Upper lobe of left lung (tissue), 6 donors: ENCODE data around the gene TNFSF13. TPM values are rescaled to one million over a fixed set of nuclear protein-coding genes. Genes with fewer than 3 reads are reported as not detected.

ENCODE experiments used
- ATAC-seq, 2 donors: fragments of 200-7000 bp; cut with Tn5 transposase; one replicate each; pipeline ENCODE4 v1.9.1; 2022; ENCODE audit warnings: mild to moderate bottlenecking in 2 of 2, moderate library complexity in 2 of 2; ENCODE audit not compliant: low FRiP score in 2 of 2
- DNase-seq, 2 donors: peaks; one replicate each; pipeline ENCODE4 v3.0.0-alpha.2; 2019 to 2020
- H3K27ac ChIP-seq, 4 donors: fragments of 200-600 bp; sonication (generic); one replicate each; pipeline ENCODE4 v1.5.1; 2016 to 2019
- H3K27me3 ChIP-seq, 4 donors: fragments of 200-600 bp; sonication (generic); one replicate each; pipeline ENCODE4 v1.5.1; 2017 to 2019
- H3K36me3 ChIP-seq, 4 donors: fragments of 200-600 bp; sonication (generic); one replicate each; pipeline ENCODE4 v1.5.1; 2016 to 2019
- H3K4me1 ChIP-seq, 4 donors: fragments of 200-600 bp; sonication (generic); one replicate each; pipeline ENCODE4 v1.5.1; 2018 to 2019
- H3K4me3 ChIP-seq, 4 donors: fragments of 200-600 bp; sonication (generic); one replicate each; pipeline ENCODE4 v1.5.1; 2017 to 2019; ENCODE audit warnings: mild to moderate bottlenecking in 2 of 4, moderate library complexity in 1 of 4
- H3K9me3 ChIP-seq, 4 donors: fragments of 200-600 bp; sonication (generic); one replicate each; pipeline ENCODE4 v1.5.1; 2018 to 2019
- EP300 ChIP-seq, 4 donors: sonication (generic); formaldehyde crosslinking; IDR thresholded peaks; one replicate each; pipeline ENCODE4 v1.5.1; 2017; ENCODE audit warnings: antibody characterized with exemption in 4 of 4, control low read depth in 2 of 4
- POLR2A ChIP-seq, 4 donors: fragments of 450-650 bp; IDR thresholded peaks; one replicate each; pipeline ENCODE4 v1.5.1; 2016 to 2017; ENCODE audit warnings: antibody characterized with exemption in 4 of 4, mild to moderate bottlenecking in 2 of 4
- POLR2AphosphoS5 ChIP-seq, 2 donors: sonication (generic); formaldehyde crosslinking; IDR thresholded peaks; one replicate each; pipeline ENCODE4 v1.5.1; 2017; ENCODE audit warnings: antibody characterized with exemption in 2 of 2
- WGBS, 2 donors: methylation state at CpG; one replicate each; pipeline ENCODE4 v1.1.5; 2017 to 2018; 5-methylcytosine and 5-hydroxymethylcytosine counted together
- total RNA-seq, 6 donors: library from RNA; depleted of rRNA in 4 of 6; stranded (reverse); fragments of >200 nt in 4 of 6; gene quantifications; one replicate each; pipeline versions ENCODE4 v1.1.0 to v1.2.1, GENCODE V29; 2016 to 2021
- TF ChIP-seq, protein P1 (sequence below), 6 experiments: fragments of 450-650 bp in 4 of 6; fragments of 200-600 bp in 2 of 6; sonication (generic) in 2 of 6; IDR thresholded peaks; one replicate each; pipeline ENCODE4 v1.5.1; 2016 to 2019; ENCODE audit warnings: antibody characterized with exemption in 6 of 6
- donor health status: DM: no; HTN: no; CAD: no; lungs with moderate emphysema.
- donor health status: DM: no; HTN: yes; CAD: no; lungs with severe emphysema.

The TNFSF13 gene
- total RNA-seq, 6 donors from 2014 or later = 74.2 to 226 (median 129) TPM

GRCh38 chr17:7549401-7550055, 9.0 kb upstream of the TNFSF13 start:
- WGBS, 2 donors = 21 to 36% methylated on average over 14 to 20 of the region's 20 CpGs
- TF ChIP-seq, protein P1, sequence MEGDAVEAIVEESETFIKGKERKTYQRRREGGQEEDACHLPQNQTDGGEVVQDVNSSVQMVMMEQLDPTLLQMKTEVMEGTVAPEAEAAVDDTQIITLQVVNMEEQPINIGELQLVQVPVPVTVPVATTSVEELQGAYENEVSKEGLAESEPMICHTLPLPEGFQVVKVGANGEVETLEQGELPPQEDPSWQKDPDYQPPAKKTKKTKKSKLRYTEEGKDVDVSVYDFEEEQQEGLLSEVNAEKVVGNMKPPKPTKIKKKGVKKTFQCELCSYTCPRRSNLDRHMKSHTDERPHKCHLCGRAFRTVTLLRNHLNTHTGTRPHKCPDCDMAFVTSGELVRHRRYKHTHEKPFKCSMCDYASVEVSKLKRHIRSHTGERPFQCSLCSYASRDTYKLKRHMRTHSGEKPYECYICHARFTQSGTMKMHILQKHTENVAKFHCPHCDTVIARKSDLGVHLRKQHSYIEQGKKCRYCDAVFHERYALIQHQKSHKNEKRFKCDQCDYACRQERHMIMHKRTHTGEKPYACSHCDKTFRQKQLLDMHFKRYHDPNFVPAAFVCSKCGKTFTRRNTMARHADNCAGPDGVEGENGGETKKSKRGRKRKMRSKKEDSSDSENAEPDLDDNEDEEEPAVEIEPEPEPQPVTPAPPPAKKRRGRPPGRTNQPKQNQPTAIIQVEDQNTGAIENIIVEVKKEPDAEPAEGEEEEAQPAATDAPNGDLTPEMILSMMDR (IDR thresholded peaks at IDR 0.05) = peak in 1 of 6 experiments; percentile 22
- TF ChIP-seq EP300 (IDR thresholded peaks at IDR 0.05) (no peak), POLR2AphosphoS5 (IDR thresholded peaks at IDR 0.05) (no peak)
- no peaks in the 10 kb centered on the region for H3K9me3 ChIP-seq
- peak overlapping the region; percentile 59 to 76 (median 66) for H3K4me3 ChIP-seq
- H3K27me3 ChIP-seq = no peaks in the 10 kb centered on the region
- H3K4me1 ChIP-seq = peaks cover 18 to 34% (median 18%) of the 10 kb centered on the region in 4 donors
- ATAC-seq (peak; percentile 48 to 62), DNase-seq (peak in 1 of 2 donors; percentile 45)
- H3K36me3 ChIP-seq = peaks cover 0 to 4% (median 0%) of the 10 kb centered on the region in 4 donors
- peak overlapping the region; percentile 84 to 96 (median 88) for H3K27ac ChIP-seq

DNA sequence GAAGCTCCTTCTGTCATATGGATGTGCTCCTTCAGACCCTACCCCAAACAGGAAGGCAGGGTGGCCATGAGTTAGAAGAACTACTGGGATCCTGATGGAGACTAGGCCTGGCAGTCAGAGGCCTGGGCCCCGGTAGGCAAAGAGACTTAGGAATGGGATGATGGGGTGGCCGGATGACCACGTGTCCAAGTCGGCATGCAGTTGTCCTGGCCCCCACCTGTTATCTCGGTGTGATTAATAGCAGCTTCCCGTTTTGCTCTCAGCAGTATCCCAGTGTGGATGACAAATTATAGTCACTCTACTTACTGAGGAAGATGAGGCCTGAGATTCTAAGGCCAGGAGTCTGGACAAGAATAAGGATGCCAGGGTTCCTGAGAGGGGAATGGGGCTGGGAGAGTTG, 8.2 kb upstream of the TNFSF13 start:
- no peak for ATAC-seq
- no peak overlapping the region for H3K4me3 ChIP-seq
- H3K27ac ChIP-seq = peak overlapping the region in 3 of 4 donors; percentile 84 to 96 (median 93)
- DNase-seq = no peak
- 74 to 75% methylated on average over 5 to 6 of the region's 6 CpGs for WGBS, 2 donors
- no peaks in the 10 kb centered on the region for H3K27me3 ChIP-seq
- peaks cover 18 to 34% (median 18%) of the 10 kb centered on the region in 4 donors for H3K4me1 ChIP-seq
- peaks cover 0 to 4% (median 0%) of the 10 kb centered on the region in 4 donors for H3K36me3 ChIP-seq
- no peaks in the 10 kb centered on the region for H3K9me3 ChIP-seq
- TF ChIP-seq POLR2A (IDR thresholded peaks at IDR 0.05) (no peak), EP300 (IDR thresholded peaks at IDR 0.05) (no peak), POLR2AphosphoS5 (IDR thresholded peaks at IDR 0.05) (no peak)
- TF ChIP-seq, protein P1 (IDR thresholded peaks at IDR 0.05) = no peak

GRCh38 chr17:7551396-7551795, 7.2 kb upstream of the TNFSF13 start:
- H3K4me1 ChIP-seq = peaks cover 18 to 34% (median 19%) of the 10 kb centered on the region in 4 donors
- H3K36me3 ChIP-seq = peaks cover 0 to 4% (median 0%) of the 10 kb centered on the region in 4 donors
- DNase-seq (no peak), ATAC-seq (no peak)
- no peaks in the 10 kb centered on the region for H3K9me3 ChIP-seq
- TF ChIP-seq, protein P1 (IDR thresholded peaks at IDR 0.05) = no peak
- TF ChIP-seq POLR2A (IDR thresholded peaks at IDR 0.05) (no peak), EP300 (IDR thresholded peaks at IDR 0.05) (no peak), POLR2AphosphoS5 (IDR thresholded peaks at IDR 0.05) (no peak)
- 84 to 93% methylated on average over 4 of the region's 4 CpGs for WGBS, 2 donors
- no peaks in the 10 kb centered on the region for H3K27me3 ChIP-seq
- H3K27ac ChIP-seq = peak overlapping the region in 3 of 4 donors; percentile 63 to 96 (median 69)
- H3K4me3 ChIP-seq = no peak overlapping the region

- H3K9me3 ChIP-seq = no peaks in the 10 kb centered on the region
- ATAC-seq (peak in 1 of 2 donors; percentile 56), DNase-seq (peak in 1 of 2 donors; percentile 40)
- peaks cover 26 to 45% (median 31%) of the 10 kb centered on the region in 4 donors for H3K4me1 ChIP-seq
- peak in 1 of 2 donors; percentile 28 for TF ChIP-seq POLR2AphosphoS5 (IDR thresholded peaks at IDR 0.05)
- TF ChIP-seq POLR2A (IDR thresholded peaks at IDR 0.05) = peak in 1 of 4 donors; percentile 59
- no peak for TF ChIP-seq EP300 (IDR thresholded peaks at IDR 0.05)
- H3K27ac ChIP-seq = peak overlapping the region in 3 of 4 donors; percentile 63 to 73 (median 69)
- H3K36me3 ChIP-seq = peaks cover 0 to 4% (median 0%) of the 10 kb centered on the region in 4 donors
- no peak overlapping the region for H3K4me3 ChIP-seq
- WGBS, 2 donors = 55 to 70% methylated on average over 6 of the region's 6 CpGs
- H3K27me3 ChIP-seq = no peaks in the 10 kb centered on the region
Observed at GRCh38 chr17:7552621-7553051, 5.9 kb upstream of the TNFSF13 start.

- Histone ChIP-seq H3K27me3 (no peaks in the 10 kb centered on the region), H3K9me3 (no peaks in the 10 kb centered on the region), H3K4me1 (peaks cover 26 to 46% (median 33%) of the 10 kb centered on the region in 4 donors), H3K36me3 (peaks cover 0 to 4% (median 0%) of the 10 kb centered on the region in 4 donors), H3K4me3 (no peak overlapping the region), H3K27ac (peak overlapping the region; percentile 41 to 70 (median 61))
- no peak for ATAC-seq
- 88 to 95% methylated on average over 1 of the region's 1 CpG for WGBS, 2 donors
- TF ChIP-seq, protein P1 (IDR thresholded peaks at IDR 0.05) = no peak
- TF ChIP-seq POLR2A (IDR thresholded peaks at IDR 0.05) (no peak), EP300 (IDR thresholded peaks at IDR 0.05) (no peak), POLR2AphosphoS5 (IDR thresholded peaks at IDR 0.05) (no peak)
- no peak for DNase-seq
Observed at GRCh38 chr17:7553356-7553755, 5.2 kb upstream of the TNFSF13 start.
